GM12878 (cell line): ENCODE data around the gene LSM6. TPM values are rescaled to one million over a fixed set of nuclear protein-coding genes. Genes with fewer than 3 reads are reported as not detected.

Experiments used
- ATAC-seq: fragments of 200-7000 bp; cut with Tn5 transposase; 3 replicates; pipeline ENCODE4 v1.9.1; 2020; ENCODE audit warnings: mild to moderate bottlenecking, moderate library complexity
- BruUV-seq: library from RNA; stranded (reverse); fragments of 400-500 nt; replicated peaks from 2 replicates; lab custom pipeline; 2021; lab: Mats Ljungman, UMichigan
- CTCF ChIA-PET: fragments of 300-600 bp; sonication (Branson Sonifier 250); formaldehyde crosslinking; extraction: SDS; loops from one replicate; lab custom pipeline; 2021; ENCODE audit warnings: inconsistent platforms; lab: Yijun Ruan, JAX
- POLR2A ChIA-PET: fragments of 350-600 bp; formaldehyde crosslinking; extraction: SDS; loops from one replicate; lab custom pipeline; 2021; ENCODE audit warnings: inconsistent platforms; lab: Charles Lee
- RAD21 ChIA-PET: fragments of 300-600 bp; sonication (Branson Sonifier 250); formaldehyde crosslinking; loops from one replicate; lab custom pipeline; 2023; ENCODE audit warnings: antibody characterized with exemption; ENCODE audit not compliant: unreplicated experiment; lab: Charles Lee
- SMC1A ChIA-PET: fragments of 300-600 bp; sonication (Branson Sonifier 250); formaldehyde crosslinking; loops from one replicate; lab custom pipeline; 2023; ENCODE audit not compliant: unreplicated experiment, uncharacterized antibody; lab: Charles Lee
- DNase-seq: peaks from one replicate; pipeline ENCODE4 v3.0.0-alpha.2; 2011; ENCODE audit warnings: low read depth, low spot score
- FAIRE-seq: peaks from 3 replicates; lab custom pipeline; 2011; peaks lifted over from hg19 to GRCh38; lab: Jason Lieb, UNC
- H2AFZ ChIP-seq: 2 replicates; pipeline ENCODE4 v1.6.0; 2011; ENCODE audit warnings: low read depth, low read length, control low read depth; ENCODE audit not compliant: control insufficient read depth
- H3K27ac ChIP-seq: 2 replicates; pipeline ENCODE4 v1.5.1; 2011; ENCODE audit warnings: control low read depth; ENCODE audit not compliant: control insufficient read depth, insufficient read depth
- H3K27me3 ChIP-seq, 2 experiments: replicated peaks in 1 of 2; 2 replicates each; pipeline versions ENCODE4 v1.6.0 to v1.6.1; 2011; ENCODE audit warnings: low read length in 1 of 2; ENCODE audit not compliant: control insufficient read depth in 2 of 2, insufficient read depth in 2 of 2
- H3K36me3 ChIP-seq, 2 experiments: 2 replicates each; pipeline ENCODE4 v1.5.1; 2011; ENCODE audit warnings: low read length in 1 of 2; ENCODE audit not compliant: control insufficient read depth in 2 of 2, insufficient read depth in 2 of 2
- H3K4me1 ChIP-seq: 2 replicates; pipeline ENCODE4 v1.6.1; 2011; ENCODE audit warnings: mild to moderate bottlenecking, low read length, moderate library complexity, mixed read lengths; ENCODE audit not compliant: control insufficient read depth, insufficient read depth
- H3K4me2 ChIP-seq: 2 replicates; pipeline ENCODE4 v1.6.0; 2011; ENCODE audit warnings: control low read depth; ENCODE audit not compliant: control insufficient read depth, insufficient read depth
- H3K4me3 ChIP-seq: fragments of 200-600 bp; sonication (generic); 2 replicates; pipeline ENCODE4 v1.5.1; 2016
- H3K79me2 ChIP-seq: 2 replicates; pipeline ENCODE4 v1.6.0; 2011; ENCODE audit warnings: low read length; ENCODE audit not compliant: control insufficient read depth, insufficient read depth
- H3K9ac ChIP-seq: 2 replicates; pipeline ENCODE4 v1.8.0; 2011; ENCODE audit warnings: low read length, control low read depth, mixed read lengths; ENCODE audit not compliant: control insufficient read depth, insufficient read depth
- H3K9me3 ChIP-seq: replicated peaks from 3 replicates; pipeline ENCODE4 v1.5.1; 2011; ENCODE audit warnings: mild to moderate bottlenecking, low read length; ENCODE audit not compliant: control insufficient read depth, insufficient read depth
- H4K20me1 ChIP-seq: 2 replicates; pipeline ENCODE4 v1.6.0; 2011; ENCODE audit not compliant: control insufficient read depth, insufficient read depth
- ATF3 ChIP-seq: IDR thresholded peaks from 2 replicates; pipeline ENCODE4 v1.6.1; 2011; ENCODE audit warnings: low read depth, mild to moderate bottlenecking, low read length, moderate library complexity, borderline replicate concordance; ENCODE audit errors: extremely low read depth
- CHD1 ChIP-seq: IDR thresholded peaks from 2 replicates; pipeline ENCODE4 v1.6.1; 2012; ENCODE audit warnings: low read depth, low read length, improper control_type of control experiment
- EED ChIP-seq: sonication (generic); IDR thresholded peaks from 2 replicates; pipeline ENCODE4 v1.6.1; 2016; ENCODE audit warnings: antibody characterized with exemption, low read depth
- JUNB ChIP-seq: IDR thresholded peaks from 2 replicates; pipeline ENCODE4 v1.6.1; 2016; ENCODE audit warnings: antibody characterized with exemption, mild to moderate bottlenecking
- JUND ChIP-seq: IDR thresholded peaks from 2 replicates; pipeline ENCODE4 v1.6.1; 2012; ENCODE audit warnings: low read depth, mild to moderate bottlenecking, low read length, improper control_type of control experiment, moderate library complexity
- MTA3 ChIP-seq: IDR thresholded peaks from 2 replicates; pipeline ENCODE4 v1.6.1; 2012; ENCODE audit warnings: low read length, inconsistent platforms, borderline replicate concordance
- NR2F1 ChIP-seq: fragments of 450-650 bp; conservative IDR thresholded peaks from 2 replicates; pipeline ENCODE4 v1.6.1; 2017; ENCODE audit warnings: mild to moderate bottlenecking
- POU2F2 ChIP-seq: IDR thresholded peaks from 3 replicates; pipeline ENCODE4 v1.6.1; 2011; ENCODE audit warnings: low read depth, mild to moderate bottlenecking, low read length, borderline replicate concordance
- SMAD5 ChIP-seq: IDR thresholded peaks from 2 replicates; pipeline ENCODE4 v1.6.1; 2016; ENCODE audit warnings: antibody characterized with exemption, low read depth
- SMC3 ChIP-seq: IDR thresholded peaks from 2 replicates; pipeline ENCODE4 v1.6.1; 2011; ENCODE audit warnings: low read length, improper control_type of control experiment, borderline replicate concordance
- TBL1XR1 ChIP-seq: IDR thresholded peaks from 2 replicates; pipeline ENCODE4 v1.6.1; 2012; ENCODE audit warnings: low read depth, low read length, improper control_type of control experiment
- USF1 ChIP-seq: IDR thresholded peaks from 2 replicates; pipeline ENCODE4 v1.6.1; 2011; ENCODE audit warnings: borderline replicate concordance, low read depth, mild to moderate bottlenecking, moderate library complexity, mixed read lengths, low read length; ENCODE audit not compliant: insufficient read depth; ENCODE audit errors: extremely low read length
- ZBTB40 ChIP-seq: fragments of 450-650 bp; IDR thresholded peaks from 2 replicates; pipeline ENCODE4 v1.6.1; 2016; ENCODE audit warnings: mild to moderate bottlenecking, moderate library complexity, borderline replicate concordance
- ZNF207 ChIP-seq: fragments of 450-650 bp; IDR thresholded peaks from 2 replicates; pipeline ENCODE4 v1.6.1; 2014; ENCODE audit warnings: antibody characterized with exemption, mild to moderate bottlenecking, borderline replicate concordance
- ZNF592 ChIP-seq: fragments of 450-650 bp; IDR thresholded peaks from 2 replicates; pipeline ENCODE4 v1.6.1; 2017; ENCODE audit warnings: mild to moderate bottlenecking, moderate library complexity
- WGBS: methylation state at CpG from one replicate; pipeline ENCODE4 v1.1.6; 2016; ENCODE audit warnings: low lambda C conversion rate; ENCODE audit not compliant: insufficient replicate concordance, insufficient coverage; ENCODE audit errors: missing lambda C conversion rate; 5-methylcytosine and 5-hydroxymethylcytosine counted together
- in situ Hi-C: fragments of 300-500 bp; cut with MboI; formaldehyde crosslinking; loops from 9 replicates; pipeline ENCODE4 v1.14.3; 2018; ENCODE audit warnings: mixed read lengths
- intact Hi-C: fragments of 100-400 bp; cut with micrococcal nuclease; formaldehyde crosslinking; loops from one replicate; pipeline ENCODE4 v1.14.2; 2022; ENCODE audit not compliant: unreplicated experiment
- polyA plus RNA-seq, 11 experiments: library from polyadenylated mRNA; depleted of rRNA in 4 of 11; unstranded in 6 of 11; stranded (reverse) in 5 of 11; fragments of >200 nt; fragmentation: Nextera tagmentation in 4 of 11; fragmentation: Illumina TruSeq in 1 of 11; extraction: Ambion mirVana in 4 of 11; extraction: Trizol in 1 of 11; gene quantifications; 1 replicate in 1 of 11; 2 replicates in 10 of 11; pipeline versions ENCODE4 v1.2.1 to v1.2.3, GENCODE V29; 2011 to 2016; ENCODE audit warnings: inconsistent platforms in 2 of 11, missing spikeins in 2 of 11, low read depth in 1 of 11
- total RNA-seq, 4 experiments: library from RNA; depleted of rRNA in 3 of 4; stranded (reverse); fragments of >200 nt in 3 of 4; fragmentation: Illumina TruSeq in 1 of 4; extraction: Trizol in 1 of 4; gene quantifications; 2 replicates each; pipeline versions ENCODE4 v1.2.1 to v1.2.3, GENCODE V29; 2013 to 2021

Gene LSM6
- total and polyA plus RNA-seq, 10 of the 15 experiments (the other 5 are each of a cell fraction or from before 2014, with no cell fraction given), result 68.0 to 282 (median 229) TPM

- 84% methylated on average over 7 of the region's 7 CpGs for WGBS
- Histone ChIP-seq H2AFZ (no peak overlapping the region), H3K36me3 (no peaks in the 10 kb centered on the region), H3K27me3 (no peaks in the 10 kb centered on the region), H3K4me3 (no peak overlapping the region), H3K9me3 (no peaks in the 10 kb centered on the region), H3K27ac (no peak overlapping the region), H3K4me2 (no peak overlapping the region), H4K20me1 (no peaks in the 10 kb centered on the region), H3K79me2 (no peaks in the 10 kb centered on the region), H3K9ac (no peak overlapping the region), H3K4me1 (no peaks in the 10 kb centered on the region)
- SMC1A ChIA-PET, result no interaction called here
- no peak for DNase-seq
- no peak for ATAC-seq
- no TSS peak for BruUV-seq
- intact Hi-C loops, result no loop called here
- RAD21 ChIA-PET, result no interaction called here
- FAIRE-seq, result no peak
- POLR2A ChIA-PET, result no interaction called here
- CTCF ChIA-PET, result no interaction called here
- in situ Hi-C loops, result no loop called here
- TF ChIP-seq POU2F2, result no peak
- no peak for TF ChIP-seq ZNF207
- TF ChIP-seq ATF3, result no peak
- no peak for TF ChIP-seq CHD1
- TF ChIP-seq NR2F1, result no peak
- no peak for TF ChIP-seq EED
- no peak for TF ChIP-seq TBL1XR1
- no peak for TF ChIP-seq ZBTB40
- no peak for TF ChIP-seq SMAD5
- no peak for TF ChIP-seq ZNF592
- no peak for TF ChIP-seq MTA3
- TF ChIP-seq JUND, result no peak
- TF ChIP-seq USF1, result no peak
- no peak for TF ChIP-seq JUNB
- no peak for TF ChIP-seq SMC3
Measured at GRCh38 chr4:146211440-146211839, 35.9 kb downstream of the LSM6 start.
